ENCODE data around the gene TNS2. TPM values are rescaled to one million over a fixed set of nuclear protein-coding genes. Genes with fewer than 3 reads are reported as not detected.
A peak's percentile ranks its signal among the peaks of the same experiment; 100 is the strongest.

Gene TNS2
- total and polyA plus RNA-seq, 9 of the 15 experiments (the other 6 are each of a cell fraction or from before 2014, with no cell fraction given), result 0.28 to 3.1 (median 1.2) TPM; not detected in 1

GRCh38 chr12:53090554-53090953 is 40.7 kb downstream of the TNS2 start:
- no peaks in the 10 kb centered on the region for H4K20me1 ChIP-seq (replicated peaks; ENCODE audit: control insufficient read depth, insufficient read depth, low read length)
- intact Hi-C loops (cut with micrococcal nuclease), result no loop called here
- 3% methylated on average over 2 of the region's 2 CpGs for whole genome bisulfite sequencing (ENCODE audit: insufficient coverage, low coverage, missing lambda C conversion rate)
- POLR2A ChIA-PET, result interaction anchor here (0.7 to 2.6 kb wide), 5 partner anchors 10 to 211 kb away, joined by 3 to 12 read pairs (median 4); partner anchors contain the start of gene SPRYD3
- no peaks in the 10 kb centered on the region for H3K9me1 ChIP-seq (ENCODE audit: control insufficient read depth, insufficient read depth, low read length)
- no peak overlapping the region for H3K4me2 ChIP-seq (ENCODE audit: insufficient read depth, low read length)
- H3K27me3 ChIP-seq (ENCODE audit: control insufficient read depth in 2 of 2, insufficient read depth in 2 of 2, low read length in 2 of 2), result no peaks in the 10 kb centered on the region
- H3K4me1 ChIP-seq (replicated peaks in 1 of 2; ENCODE audit: control insufficient read depth in 2 of 2, insufficient read depth in 2 of 2, low read length in 2 of 2), result peaks cover 6 to 11% of the 10 kb centered on the region in 2 experiments
- peak in 1 of 4 experiments; percentile 5 for DNase-seq (ENCODE audit: extremely low read depth in 1 of 4, low spot score in 3 of 4)
- no peak overlapping the region for H3K4me3 ChIP-seq
- H3K9ac ChIP-seq (ENCODE audit: insufficient read depth in 1 of 2, low read depth in 2 of 2, low read length in 2 of 2), result no peak overlapping the region
- in situ Hi-C loops (cut with MboI), result no loop called here
- no peaks in the 10 kb centered on the region for H3K9me3 ChIP-seq (replicated peaks; ENCODE audit: control insufficient read depth, insufficient read depth, low read depth, low read length)
- peak overlapping the region; percentile 55 for H2AFZ ChIP-seq (ENCODE audit: low read depth, low read length)
- FAIRE-seq, result no peak
- no peaks in the 10 kb centered on the region for H3K79me2 ChIP-seq (ENCODE audit: control insufficient read depth, insufficient read depth, low read length)
- CTCF ChIA-PET (ENCODE audit: low intra/inter-chr PET ratio), result no interaction called here
- no peaks in the 10 kb centered on the region for H3K36me3 ChIP-seq (ENCODE audit: control insufficient read depth, insufficient read depth, low read length)
- peak; percentile 35; the same call in 1 of the 3 replicates for ATAC-seq
- H3K27ac ChIP-seq (ENCODE audit: extremely low read depth, low read depth, low read length), result no peak overlapping the region
- BruUV-seq (replicated peaks), result no TSS peak
- no peak for TF ChIP-seq NELFE (IDR thresholded peaks at IDR 0.05; ENCODE audit: insufficient read depth, insufficient read length)
- peak; percentile 82; the same call in 1 of the 2 replicates for TF ChIP-seq ZNF24 (IDR thresholded peaks at IDR 0.05)
- TF ChIP-seq ZNF232 (CRISPR knock-in tag; IDR thresholded peaks at IDR 0.05), result no peak
- TF ChIP-seq GATA2 (CRISPR knock-in tag; IDR thresholded peaks at IDR 0.05), result 0 out of 2 replicates have a peak, but pooled peaks have one; percentile 18
- TF ChIP-seq ZFX (CRISPR knock-in tag; IDR thresholded peaks at IDR 0.05), result no peak
- no peak for TF ChIP-seq ZBED1 (IDR thresholded peaks at IDR 0.05)
- TF ChIP-seq, protein P1, sequence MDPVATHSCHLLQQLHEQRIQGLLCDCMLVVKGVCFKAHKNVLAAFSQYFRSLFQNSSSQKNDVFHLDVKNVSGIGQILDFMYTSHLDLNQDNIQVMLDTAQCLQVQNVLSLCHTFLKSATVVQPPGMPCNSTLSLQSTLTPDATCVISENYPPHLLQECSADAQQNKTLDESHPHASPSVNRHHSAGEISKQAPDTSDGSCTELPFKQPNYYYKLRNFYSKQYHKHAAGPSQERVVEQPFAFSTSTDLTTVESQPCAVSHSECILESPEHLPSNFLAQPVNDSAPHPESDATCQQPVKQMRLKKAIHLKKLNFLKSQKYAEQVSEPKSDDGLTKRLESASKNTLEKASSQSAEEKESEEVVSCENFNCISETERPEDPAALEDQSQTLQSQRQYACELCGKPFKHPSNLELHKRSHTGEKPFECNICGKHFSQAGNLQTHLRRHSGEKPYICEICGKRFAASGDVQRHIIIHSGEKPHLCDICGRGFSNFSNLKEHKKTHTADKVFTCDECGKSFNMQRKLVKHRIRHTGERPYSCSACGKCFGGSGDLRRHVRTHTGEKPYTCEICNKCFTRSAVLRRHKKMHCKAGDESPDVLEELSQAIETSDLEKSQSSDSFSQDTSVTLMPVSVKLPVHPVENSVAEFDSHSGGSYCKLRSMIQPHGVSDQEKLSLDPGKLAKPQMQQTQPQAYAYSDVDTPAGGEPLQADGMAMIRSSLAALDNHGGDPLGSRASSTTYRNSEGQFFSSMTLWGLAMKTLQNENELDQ (CRISPR knock-in tag; IDR thresholded peaks at IDR 0.05; ENCODE audit: borderline replicate concordance), result no peak
- TF ChIP-seq CEBPB (tag; IDR thresholded peaks at IDR 0.05), result peak; percentile 53; the same call in 1 of the 2 replicates
- no peak for TF ChIP-seq ILK (tag; IDR thresholded peaks at IDR 0.05; ENCODE audit: borderline replicate concordance, low read depth)
- peak in 1 of 2 experiments; percentile 79; a peak in 2 of 4 replicates for TF ChIP-seq SRF (CRISPR knock-in tag; IDR thresholded peaks at IDR 0.05)
- TF ChIP-seq ETV6 (IDR thresholded peaks at IDR 0.05; ENCODE audit: borderline replicate concordance in 1 of 2, low read depth in 2 of 2, low read length in 1 of 2), result no peak
- no peak for TF ChIP-seq ETV6 (CRISPR knock-in tag; IDR thresholded peaks at IDR 0.05; ENCODE audit: borderline replicate concordance)
- no peak for TF ChIP-seq JUNB (CRISPR knock-in tag; conservative IDR thresholded peaks at IDR 0.05)
- TF ChIP-seq, protein P2, sequence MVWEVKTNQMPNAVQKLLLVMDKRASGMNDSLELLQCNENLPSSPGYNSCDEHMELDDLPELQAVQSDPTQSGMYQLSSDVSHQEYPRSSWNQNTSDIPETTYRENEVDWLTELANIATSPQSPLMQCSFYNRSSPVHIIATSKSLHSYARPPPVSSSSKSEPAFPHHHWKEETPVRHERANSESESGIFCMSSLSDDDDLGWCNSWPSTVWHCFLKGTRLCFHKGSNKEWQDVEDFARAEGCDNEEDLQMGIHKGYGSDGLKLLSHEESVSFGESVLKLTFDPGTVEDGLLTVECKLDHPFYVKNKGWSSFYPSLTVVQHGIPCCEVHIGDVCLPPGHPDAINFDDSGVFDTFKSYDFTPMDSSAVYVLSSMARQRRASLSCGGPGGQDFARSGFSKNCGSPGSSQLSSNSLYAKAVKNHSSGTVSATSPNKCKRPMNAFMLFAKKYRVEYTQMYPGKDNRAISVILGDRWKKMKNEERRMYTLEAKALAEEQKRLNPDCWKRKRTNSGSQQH (CRISPR knock-in tag; IDR thresholded peaks at IDR 0.05), result no peak
